Measurements from ENCODE around the gene SORCS3.

Gene SORCS3

DNA sequence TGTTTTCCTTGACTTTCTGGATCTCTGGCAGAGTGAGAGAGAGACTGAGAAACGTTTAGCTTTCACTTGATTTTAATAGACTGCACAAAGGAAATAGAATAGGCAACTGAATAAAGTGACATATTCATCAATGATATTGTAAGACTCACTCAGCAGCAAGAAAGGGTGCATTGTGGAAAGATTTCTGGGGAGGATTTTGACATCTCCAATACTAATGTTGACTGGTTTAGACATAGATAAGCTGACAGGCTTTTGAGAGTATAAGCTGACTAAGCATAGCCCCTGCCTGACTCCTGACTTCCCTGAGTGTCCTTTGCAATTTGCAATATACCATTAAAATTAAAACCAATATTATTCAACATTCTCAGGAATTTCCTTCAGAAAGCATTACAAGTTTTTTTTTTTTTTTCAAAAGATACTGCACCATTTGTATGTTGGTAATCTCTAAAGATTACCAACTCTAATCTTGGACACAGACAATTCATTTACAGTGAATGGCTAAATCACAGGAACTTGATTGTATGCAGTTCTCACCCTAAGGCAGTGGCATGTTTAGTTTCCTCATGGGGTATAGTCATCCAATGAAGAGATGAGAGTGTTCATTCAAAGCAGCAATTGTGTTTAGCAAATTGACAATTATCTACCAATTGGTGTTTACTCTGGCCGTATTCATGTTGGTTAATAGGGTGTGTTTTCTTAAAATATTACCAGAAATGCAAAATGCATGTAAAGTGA lies 325.6 kb downstream of the SORCS3 start:
- Histone ChIP-seq H3K4me3 (ENCODE audit: low read depth in 1 of 2, low read length in 1 of 2) (no peak overlapping the region), H3K36me3 (no peaks in the 10 kb centered on the region), H3K4me1 (ENCODE audit: control insufficient read depth in 1 of 2, insufficient read depth in 1 of 2, low read depth in 1 of 2, low read length in 1 of 2) (no peaks in the 10 kb centered on the region), H3K27ac (no peak overlapping the region), H3K27me3 (no peaks in the 10 kb centered on the region), H3K9me3 (no peaks in the 10 kb centered on the region)
- TF ChIP-seq, protein P1, sequence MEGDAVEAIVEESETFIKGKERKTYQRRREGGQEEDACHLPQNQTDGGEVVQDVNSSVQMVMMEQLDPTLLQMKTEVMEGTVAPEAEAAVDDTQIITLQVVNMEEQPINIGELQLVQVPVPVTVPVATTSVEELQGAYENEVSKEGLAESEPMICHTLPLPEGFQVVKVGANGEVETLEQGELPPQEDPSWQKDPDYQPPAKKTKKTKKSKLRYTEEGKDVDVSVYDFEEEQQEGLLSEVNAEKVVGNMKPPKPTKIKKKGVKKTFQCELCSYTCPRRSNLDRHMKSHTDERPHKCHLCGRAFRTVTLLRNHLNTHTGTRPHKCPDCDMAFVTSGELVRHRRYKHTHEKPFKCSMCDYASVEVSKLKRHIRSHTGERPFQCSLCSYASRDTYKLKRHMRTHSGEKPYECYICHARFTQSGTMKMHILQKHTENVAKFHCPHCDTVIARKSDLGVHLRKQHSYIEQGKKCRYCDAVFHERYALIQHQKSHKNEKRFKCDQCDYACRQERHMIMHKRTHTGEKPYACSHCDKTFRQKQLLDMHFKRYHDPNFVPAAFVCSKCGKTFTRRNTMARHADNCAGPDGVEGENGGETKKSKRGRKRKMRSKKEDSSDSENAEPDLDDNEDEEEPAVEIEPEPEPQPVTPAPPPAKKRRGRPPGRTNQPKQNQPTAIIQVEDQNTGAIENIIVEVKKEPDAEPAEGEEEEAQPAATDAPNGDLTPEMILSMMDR (IDR thresholded peaks at IDR 0.05): no peak

GRCh38 chr10:104980368-104980767 lies 339.3 kb downstream of the SORCS3 start:
- Histone ChIP-seq H3K4me3 (ENCODE audit: low read depth in 1 of 2, low read length in 1 of 2) (no peak overlapping the region), H3K27me3 (no peaks in the 10 kb centered on the region), H3K9me3 (no peaks in the 10 kb centered on the region), H3K27ac (no peak overlapping the region), H3K4me1 (ENCODE audit: control insufficient read depth in 1 of 2, insufficient read depth in 1 of 2, low read depth in 1 of 2, low read length in 1 of 2) (no peaks in the 10 kb centered on the region), H3K36me3 (no peaks in the 10 kb centered on the region)
- TF ChIP-seq, protein P1 (IDR thresholded peaks at IDR 0.05): no peak

- Histone ChIP-seq H3K4me3 (ENCODE audit: low read depth in 1 of 2, low read length in 1 of 2) (no peak overlapping the region), H3K27ac (no peak overlapping the region), H3K27me3 (no peaks in the 10 kb centered on the region), H3K36me3 (no peaks in the 10 kb centered on the region), H3K4me1 (ENCODE audit: control insufficient read depth in 1 of 2, insufficient read depth in 1 of 2, low read depth in 1 of 2, low read length in 1 of 2) (no peaks in the 10 kb centered on the region), H3K9me3 (no peaks in the 10 kb centered on the region)
- TF ChIP-seq, protein P1 (IDR thresholded peaks at IDR 0.05): no peak
Observed at GRCh38 chr10:104981995-104982394, 340.9 kb downstream of the SORCS3 start.

DNA sequence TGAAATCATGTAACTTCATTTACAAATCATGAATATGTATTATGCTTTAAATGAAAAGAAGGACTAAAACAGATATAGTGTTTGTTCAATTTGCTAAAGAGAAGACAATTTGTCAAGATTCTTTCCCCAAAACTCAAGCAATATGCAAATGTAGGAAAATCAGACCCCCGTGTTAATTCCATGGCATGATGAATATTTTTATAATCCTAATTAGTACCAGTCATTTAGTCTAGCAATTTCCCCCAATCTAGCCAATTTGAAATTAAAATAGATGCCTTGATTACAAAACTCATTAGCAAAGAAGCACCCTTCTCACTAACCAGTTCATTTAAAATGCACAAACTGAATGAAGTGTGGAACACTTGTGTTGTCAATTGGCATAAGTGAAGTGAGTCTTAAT lies 347.6 kb downstream of the SORCS3 start:
- TF ChIP-seq, protein P1 (IDR thresholded peaks at IDR 0.05): no peak
- Histone ChIP-seq H3K27ac (no peak overlapping the region), H3K36me3 (no peaks in the 10 kb centered on the region), H3K9me3 (no peaks in the 10 kb centered on the region), H3K4me3 (ENCODE audit: low read depth in 1 of 2, low read length in 1 of 2) (no peak overlapping the region), H3K4me1 (ENCODE audit: control insufficient read depth in 1 of 2, insufficient read depth in 1 of 2, low read depth in 1 of 2, low read length in 1 of 2) (no peaks in the 10 kb centered on the region), H3K27me3 (no peaks in the 10 kb centered on the region)

DNA sequence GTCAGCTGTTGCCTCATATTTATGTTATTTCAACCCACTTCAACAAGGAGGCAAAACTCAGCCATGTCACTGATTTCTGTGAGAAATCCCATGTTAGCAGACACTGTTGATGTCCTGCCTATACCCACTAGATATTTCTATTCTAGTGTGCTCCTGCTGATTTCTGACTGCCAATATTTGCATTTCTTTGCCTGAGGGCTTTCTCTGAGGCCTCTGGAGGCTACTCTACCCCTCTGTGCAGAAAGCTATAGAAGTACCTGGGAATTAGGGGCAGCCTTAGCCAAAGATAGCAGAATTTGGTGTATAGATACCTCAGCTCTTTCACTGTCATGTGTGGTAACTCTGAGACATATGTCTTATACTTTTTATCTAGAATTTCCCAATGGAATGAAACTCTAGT lies 348.8 kb downstream of the SORCS3 start:
- H3K4me1 ChIP-seq (ENCODE audit: control insufficient read depth in 1 of 2, insufficient read depth in 1 of 2, low read depth in 1 of 2, low read length in 1 of 2): no peaks in the 10 kb centered on the region
- H3K9me3 ChIP-seq: no peaks in the 10 kb centered on the region
- no peak overlapping the region for H3K27ac ChIP-seq
- H3K36me3 ChIP-seq: no peaks in the 10 kb centered on the region
- no peak overlapping the region for H3K4me3 ChIP-seq (ENCODE audit: low read depth in 1 of 2, low read length in 1 of 2)
- H3K27me3 ChIP-seq: no peaks in the 10 kb centered on the region
- TF ChIP-seq, protein P1 (IDR thresholded peaks at IDR 0.05): no peak

Measured in neutrophil (primary cell).